Neural progenitor cell (in vitro differentiated cells): Measurements from ENCODE around the gene CNTN1. TPM values are rescaled to one million over a fixed set of nuclear protein-coding genes. Genes with fewer than 3 reads are reported as not detected.
A peak's percentile ranks its signal among the peaks of the same experiment; 100 is the strongest.

Source experiments
- DNase-seq: peaks from one replicate; pipeline ENCODE4 v3.0.0-alpha.2; 2016; ENCODE audit warnings: low spot score
- H2AFZ ChIP-seq: fragments of 200-600 bp; sonication (generic); replicated peaks from 2 replicates; pipeline ENCODE4 v1.6.1; 2016; ENCODE audit warnings: antibody characterized with exemption
- H3F3A ChIP-seq: fragments of 200-600 bp; sonication (generic); 2 replicates; pipeline ENCODE4 v1.6.1; 2016; ENCODE audit warnings: antibody characterized with exemption, low read depth
- H3K27ac ChIP-seq: fragments of 200-600 bp; sonication (generic); 2 replicates; pipeline ENCODE4 v1.5.1; 2016; ENCODE audit warnings: mild to moderate bottlenecking
- H3K27me3 ChIP-seq: fragments of 200-600 bp; sonication (generic); 2 replicates; pipeline ENCODE4 v1.6.1; 2016; ENCODE audit warnings: mild to moderate bottlenecking, moderate library complexity
- H3K36me3 ChIP-seq: fragments of 200-600 bp; sonication (generic); 2 replicates; pipeline ENCODE4 v1.5.1; 2016
- H3K4me1 ChIP-seq: fragments of 200-600 bp; sonication (generic); 2 replicates; pipeline ENCODE4 v1.6.1; 2016; ENCODE audit warnings: mixed run types
- H3K4me2 ChIP-seq: fragments of 200-600 bp; sonication (generic); 2 replicates; pipeline ENCODE4 v1.6.1; 2016
- H3K4me3 ChIP-seq: fragments of 200-600 bp; sonication (generic); 2 replicates; pipeline ENCODE4 v1.5.1; 2016
- H3K79me2 ChIP-seq: fragments of 200-600 bp; sonication (generic); 2 replicates; pipeline ENCODE4 v1.6.1; 2016; ENCODE audit warnings: low read depth
- H3K9ac ChIP-seq: fragments of 200-600 bp; sonication (generic); 2 replicates; pipeline ENCODE4 v1.6.1; 2016
- H3K9me3 ChIP-seq: fragments of 200-600 bp; sonication (generic); 2 replicates; pipeline ENCODE4 v1.5.1; 2016; ENCODE audit warnings: low read depth
- H4K20me1 ChIP-seq: fragments of 200-600 bp; sonication (generic); 2 replicates; pipeline ENCODE4 v1.6.1; 2016; ENCODE audit warnings: low read depth
- H3K27ac Mint-ChIP-seq: 3 replicates; pipeline ENCODE4 v1.8.0; 2021; ENCODE audit warnings: mixed read lengths
- H3K27me3 Mint-ChIP-seq: 2 replicates; pipeline ENCODE4 v1.8.0; 2022; ENCODE audit warnings: low read depth, mild to moderate bottlenecking, inconsistent platforms, moderate library complexity, mixed read lengths; ENCODE audit not compliant: insufficient read depth
- H3K36me3 Mint-ChIP-seq: 3 replicates; pipeline ENCODE4 v1.8.0; 2021; ENCODE audit warnings: mixed read lengths
- H3K4me1 Mint-ChIP-seq: 3 replicates; pipeline ENCODE4 v1.8.0; 2021; ENCODE audit warnings: mixed read lengths
- H3K4me3 Mint-ChIP-seq: 3 replicates; pipeline ENCODE4 v1.8.0; 2021; ENCODE audit warnings: mild to moderate bottlenecking, moderate library complexity, mixed read lengths
- H3K9me3 Mint-ChIP-seq: 3 replicates; pipeline ENCODE4 v1.8.0; 2020; ENCODE audit warnings: mixed read lengths
- CTCF ChIP-seq: fragments of 200-600 bp; sonication (generic); IDR thresholded peaks from 2 replicates; pipeline ENCODE4 v1.5.1; 2017; ENCODE audit warnings: antibody characterized with exemption, mild to moderate bottlenecking
- EZH2 ChIP-seq: fragments of 200-600 bp; sonication (generic); IDR thresholded peaks from 2 replicates; pipeline ENCODE4 v1.6.1; 2017; ENCODE audit warnings: antibody characterized with exemption, mild to moderate bottlenecking, moderate library complexity
- EZH2phosphoT487 ChIP-seq: fragments of 200-600 bp; sonication (generic); IDR thresholded peaks from 2 replicates; pipeline ENCODE4 v1.6.1; 2017; ENCODE audit warnings: antibody characterized with exemption
- total RNA-seq: library from RNA; depleted of rRNA; stranded (reverse); fragments of >200 nt; gene quantifications from 2 replicates; pipeline ENCODE4 v1.2.3, GENCODE V29; 2015; ENCODE audit warnings: low replicate concordance

Gene CNTN1
- total RNA-seq, 1 donor from 2014 or later: 0.17 TPM

- no peaks in the 10 kb centered on the region for H4K20me1 ChIP-seq
- H3K4me2 ChIP-seq: no peak overlapping the region
- H2AFZ ChIP-seq: peak overlapping the region; percentile 52
These were observed 284.3 kb downstream of the CNTN1 start for GRCh38 chr12:40976546-40976945.

GRCh38 chr12:40980427-40980961, 288.3 kb downstream of the CNTN1 start:
- Mint-ChIP-seq H3K27ac (no peak overlapping the region), H3K27me3 (peaks cover 2% of the 10 kb centered on the region), H3K4me1 (peaks cover 11% of the 10 kb centered on the region), H3K9me3 (no peaks in the 10 kb centered on the region), H3K36me3 (no peaks in the 10 kb centered on the region), H3K4me3 (no peak overlapping the region)
- Histone ChIP-seq H3K36me3 (no peaks in the 10 kb centered on the region), H3K4me1 (no peaks in the 10 kb centered on the region), H3K27ac (no peak overlapping the region), H3K79me2 (no peaks in the 10 kb centered on the region), H3K9ac (no peak overlapping the region), H3K9me3 (no peaks in the 10 kb centered on the region), H4K20me1 (no peaks in the 10 kb centered on the region), H2AFZ (no peak overlapping the region), H3F3A (no peaks in the 10 kb centered on the region), H3K4me2 (no peak overlapping the region), H3K4me3 (no peak overlapping the region), H3K27me3 (no peaks in the 10 kb centered on the region)
- TF ChIP-seq EZH2phosphoT487: no peak
- no peak for TF ChIP-seq EZH2
- no peak for TF ChIP-seq CTCF
- no peak for DNase-seq

More at GRCh38 chr12:40976546-40976945, 284.3 kb downstream of the CNTN1 start:
- Histone ChIP-seq H3K27me3 (no peaks in the 10 kb centered on the region), H3K27ac (no peak overlapping the region), H3K36me3 (no peaks in the 10 kb centered on the region), H3K4me3 (no peak overlapping the region), H3K9ac (no peak overlapping the region), H3F3A (no peaks in the 10 kb centered on the region), H3K9me3 (no peaks in the 10 kb centered on the region), H3K79me2 (no peaks in the 10 kb centered on the region), H3K4me1 (no peaks in the 10 kb centered on the region)
- H3K4me3 Mint-ChIP-seq: no peak overlapping the region
- peaks cover 11% of the 10 kb centered on the region for H3K4me1 Mint-ChIP-seq
- H3K27me3 Mint-ChIP-seq: no peaks in the 10 kb centered on the region
- H3K9me3 Mint-ChIP-seq: no peaks in the 10 kb centered on the region
- DNase-seq: peak; percentile 4
- no peak for TF ChIP-seq EZH2phosphoT487
- no peak overlapping the region for H3K27ac Mint-ChIP-seq
- H3K36me3 Mint-ChIP-seq: no peaks in the 10 kb centered on the region

DNA sequence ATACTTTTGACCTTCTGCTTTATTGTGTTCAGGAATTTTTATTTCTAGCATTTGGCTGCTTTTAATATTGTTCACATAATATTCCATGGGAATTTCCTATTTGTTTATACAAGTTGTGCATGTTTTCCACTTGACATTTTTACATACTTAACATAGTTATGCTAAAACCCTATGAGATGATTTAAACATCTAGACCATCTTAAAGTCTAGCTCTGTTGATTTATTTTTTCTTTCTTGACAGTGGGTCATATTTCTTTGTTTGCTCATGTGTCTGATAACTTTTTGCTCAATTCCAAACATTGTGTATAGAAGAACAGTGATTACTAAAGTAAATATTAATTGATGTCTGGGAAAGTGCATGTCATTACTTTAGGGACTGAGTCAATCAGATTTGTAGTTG, 293.8 kb downstream of the CNTN1 start:
- Mint-ChIP-seq H3K4me3 (no peak overlapping the region), H3K9me3 (no peaks in the 10 kb centered on the region), H3K36me3 (no peaks in the 10 kb centered on the region), H3K4me1 (no peaks in the 10 kb centered on the region), H3K27me3 (peaks cover 4% of the 10 kb centered on the region), H3K27ac (no peak overlapping the region)
- Histone ChIP-seq H3K36me3 (no peaks in the 10 kb centered on the region), H4K20me1 (no peaks in the 10 kb centered on the region), H2AFZ (no peak overlapping the region), H3K4me3 (no peak overlapping the region), H3K27me3 (no peaks in the 10 kb centered on the region), H3F3A (no peaks in the 10 kb centered on the region), H3K4me1 (no peaks in the 10 kb centered on the region), H3K9me3 (no peaks in the 10 kb centered on the region), H3K79me2 (no peaks in the 10 kb centered on the region), H3K9ac (no peak overlapping the region), H3K27ac (no peak overlapping the region), H3K4me2 (no peak overlapping the region)
- DNase-seq: no peak
- TF ChIP-seq EZH2phosphoT487 (no peak), EZH2 (no peak), CTCF (no peak)

DNA sequence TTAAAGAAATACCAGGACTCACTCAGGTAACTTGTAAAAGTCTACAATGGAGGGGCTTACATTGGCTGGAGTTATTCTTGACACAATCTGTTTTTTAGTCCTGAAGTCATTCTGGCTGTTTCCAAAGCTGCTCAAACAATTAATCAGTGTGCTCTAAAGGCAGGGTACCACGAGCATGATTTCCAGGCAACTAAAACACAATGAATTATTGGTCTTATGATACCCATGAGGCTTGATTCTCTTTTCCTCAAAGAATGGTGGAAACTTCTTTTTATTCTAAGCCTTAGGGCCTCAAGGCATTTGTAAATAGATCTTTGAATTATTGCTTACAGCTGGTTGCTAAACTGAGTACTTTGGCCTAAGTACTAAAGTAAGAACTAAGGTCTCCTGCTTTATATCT, 296.1 kb downstream of the CNTN1 start:
- Histone ChIP-seq H3K79me2 (no peaks in the 10 kb centered on the region), H3K9me3 (no peaks in the 10 kb centered on the region), H3K27ac (no peak overlapping the region), H3K9ac (no peak overlapping the region), H3F3A (no peaks in the 10 kb centered on the region), H3K27me3 (no peaks in the 10 kb centered on the region), H3K4me2 (no peak overlapping the region), H3K4me1 (no peaks in the 10 kb centered on the region), H2AFZ (peak overlapping the region; percentile 55), H4K20me1 (no peaks in the 10 kb centered on the region), H3K36me3 (no peaks in the 10 kb centered on the region), H3K4me3 (no peak overlapping the region)
- Mint-ChIP-seq H3K4me1 (no peaks in the 10 kb centered on the region), H3K27ac (no peak overlapping the region), H3K27me3 (peaks cover 4% of the 10 kb centered on the region), H3K9me3 (no peaks in the 10 kb centered on the region), H3K36me3 (no peaks in the 10 kb centered on the region), H3K4me3 (no peak overlapping the region)
- TF ChIP-seq EZH2: no peak
- TF ChIP-seq EZH2phosphoT487: no peak
- no peak for DNase-seq
